ENCODE measurements around the gene KCNJ6.

Gene KCNJ6

DNA sequence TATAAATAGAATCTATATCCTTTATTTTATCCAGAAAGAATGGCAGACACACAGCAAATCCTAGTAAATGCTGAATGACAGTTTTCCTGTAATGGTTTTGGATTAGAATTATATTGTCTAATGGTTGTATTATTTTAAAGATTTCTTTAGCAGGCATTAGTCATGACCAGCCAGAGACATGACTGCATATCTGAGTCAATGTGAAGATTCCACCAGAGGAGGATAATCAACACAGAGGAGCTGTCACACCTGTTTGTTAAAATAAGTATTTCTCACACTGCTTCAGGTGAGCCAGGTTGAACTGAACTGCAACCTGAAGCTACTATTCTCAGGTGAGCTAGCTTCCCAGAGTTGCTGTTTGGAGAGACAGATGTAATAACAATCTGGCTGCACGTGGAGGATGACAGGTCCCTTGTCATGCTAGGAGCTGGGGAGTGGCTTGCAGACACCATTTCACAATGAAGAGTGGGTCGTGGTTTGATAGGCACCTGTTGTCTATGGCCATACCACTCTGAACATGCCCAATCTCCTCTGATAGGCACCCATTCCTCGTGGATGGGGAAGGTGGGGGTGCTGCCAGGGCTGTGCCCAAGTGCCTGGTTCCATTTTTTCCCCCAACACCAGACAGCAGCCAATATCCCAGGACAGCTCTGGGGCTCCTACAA, 94.3 kb downstream of the KCNJ6 start:
- H3K4me3 Mint-ChIP-seq: no peak overlapping the region
- DNase-seq (ENCODE audit: low spot score in 2 of 2): no peak
- no peak overlapping the region for H3K27ac Mint-ChIP-seq (ENCODE audit: low read depth)
- H3K27me3 Mint-ChIP-seq: peaks cover 44% of the 10 kb centered on the region
- no peaks in the 10 kb centered on the region for H3K36me3 Mint-ChIP-seq (ENCODE audit: insufficient read depth)
- ATAC-seq (replicated peaks; ENCODE audit: extremely low read depth, poor library complexity, severe bottlenecking): no peak
- H3K9me3 Mint-ChIP-seq: no peaks in the 10 kb centered on the region
- no peaks in the 10 kb centered on the region for H3K4me1 Mint-ChIP-seq

DNA sequence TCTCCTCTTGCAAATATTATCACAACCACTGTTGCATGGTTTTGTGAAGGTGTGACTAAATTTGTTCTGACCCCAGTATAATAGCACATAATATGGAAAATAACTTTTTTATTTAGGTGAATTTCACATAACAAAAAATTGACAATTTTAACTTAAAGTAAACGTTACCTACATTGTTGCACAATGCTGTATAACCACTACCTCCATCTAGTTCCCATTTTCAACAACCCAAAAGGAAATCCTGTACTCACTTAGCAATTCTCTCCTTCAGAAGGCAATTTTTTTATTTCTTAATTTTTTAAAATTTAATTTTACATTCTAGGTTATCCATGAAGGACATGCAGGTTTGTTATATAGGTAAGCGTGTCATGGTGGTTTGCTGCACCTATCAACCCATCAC, 95.2 kb downstream of the KCNJ6 start:
- no peak for ATAC-seq (replicated peaks; ENCODE audit: extremely low read depth, poor library complexity, severe bottlenecking)
- H3K27me3 Mint-ChIP-seq: peaks cover 36% of the 10 kb centered on the region
- no peaks in the 10 kb centered on the region for H3K9me3 Mint-ChIP-seq
- H3K27ac Mint-ChIP-seq (ENCODE audit: low read depth): no peak overlapping the region
- DNase-seq (ENCODE audit: low spot score in 2 of 2): no peak
- H3K4me1 Mint-ChIP-seq: no peaks in the 10 kb centered on the region
- H3K36me3 Mint-ChIP-seq (ENCODE audit: insufficient read depth): no peaks in the 10 kb centered on the region
- H3K4me3 Mint-ChIP-seq: no peak overlapping the region

DNA sequence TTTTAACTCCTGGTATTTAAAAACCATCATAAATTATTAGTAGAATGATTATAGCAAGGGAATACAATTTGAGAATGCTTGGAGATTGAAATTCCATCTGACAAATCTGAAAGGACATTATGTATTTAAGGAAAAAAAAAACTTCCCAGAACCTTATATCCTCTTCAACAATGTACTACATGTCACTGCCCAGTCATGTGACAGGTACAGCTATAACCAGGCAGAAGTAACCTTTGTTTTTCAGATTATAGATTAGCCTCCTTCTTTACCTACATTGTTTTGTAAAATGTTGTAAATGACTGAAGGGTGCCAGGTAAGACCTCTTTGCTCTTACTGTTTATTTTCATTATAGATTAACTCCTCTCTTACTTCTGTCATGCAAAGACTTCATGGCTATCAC, 96.9 kb downstream of the KCNJ6 start:
- Mint-ChIP-seq H3K9me3 (no peaks in the 10 kb centered on the region), H3K4me3 (no peak overlapping the region), H3K4me1 (no peaks in the 10 kb centered on the region), H3K36me3 (ENCODE audit: insufficient read depth) (no peaks in the 10 kb centered on the region), H3K27me3 (peaks cover 20% of the 10 kb centered on the region), H3K27ac (ENCODE audit: low read depth) (no peak overlapping the region)
- DNase-seq (ENCODE audit: low spot score in 2 of 2) (no peak), ATAC-seq (replicated peaks; ENCODE audit: extremely low read depth, poor library complexity, severe bottlenecking) (no peak)

DNA sequence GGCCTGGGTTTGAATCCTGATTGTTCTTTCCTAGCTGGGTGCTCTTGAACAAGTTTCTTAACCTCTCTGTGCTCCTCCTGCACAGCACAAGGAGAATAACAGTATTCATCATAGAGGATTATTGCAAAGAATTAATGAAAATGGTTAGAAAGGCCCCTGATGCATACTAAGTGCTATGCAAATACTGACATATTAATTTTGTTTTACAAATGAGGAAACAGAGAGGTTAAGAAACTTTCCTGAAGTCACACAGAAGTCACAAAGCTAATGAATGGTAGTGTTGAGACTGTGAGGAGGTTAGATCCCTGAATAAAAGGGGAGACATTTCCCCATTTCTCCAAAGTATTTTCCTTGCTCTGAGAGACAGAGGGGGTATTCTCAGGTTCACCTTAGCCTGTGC, 99.0 kb downstream of the KCNJ6 start:
- ATAC-seq (replicated peaks; ENCODE audit: extremely low read depth, poor library complexity, severe bottlenecking): no peak
- H3K27ac Mint-ChIP-seq (ENCODE audit: low read depth): no peak overlapping the region
- peaks cover 5% of the 10 kb centered on the region for H3K9me3 Mint-ChIP-seq
- DNase-seq (ENCODE audit: low spot score in 2 of 2): no peak
- no peak overlapping the region for H3K4me3 Mint-ChIP-seq
- H3K27me3 Mint-ChIP-seq: peaks cover 15% of the 10 kb centered on the region
- peaks cover 3% of the 10 kb centered on the region for H3K36me3 Mint-ChIP-seq (ENCODE audit: insufficient read depth)
- no peaks in the 10 kb centered on the region for H3K4me1 Mint-ChIP-seq

DNA sequence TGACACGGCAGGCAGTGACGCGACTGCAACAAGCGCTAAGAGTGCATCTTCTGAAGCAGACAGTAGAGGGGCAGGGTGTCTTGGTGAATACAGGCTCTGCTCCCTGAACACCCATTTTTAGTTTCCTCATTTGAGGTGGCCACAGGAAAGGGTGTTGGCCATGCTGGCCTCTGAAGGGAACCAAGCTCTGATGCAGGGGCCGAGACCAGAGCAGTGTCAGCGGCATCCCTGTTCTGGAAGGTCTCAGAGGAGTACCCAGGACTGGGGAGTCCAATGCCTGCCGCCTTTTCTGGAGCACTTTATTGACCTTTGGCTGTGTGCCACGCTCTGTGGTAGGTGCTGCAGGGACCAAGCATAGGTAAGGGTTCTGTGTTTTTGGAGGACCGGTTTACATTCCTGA, 100.4 kb downstream of the KCNJ6 start:
- DNase-seq (ENCODE audit: low spot score in 2 of 2): no peak
- peaks cover 3% of the 10 kb centered on the region for H3K36me3 Mint-ChIP-seq (ENCODE audit: insufficient read depth)
- ATAC-seq (replicated peaks; ENCODE audit: extremely low read depth, poor library complexity, severe bottlenecking): no peak
- H3K4me3 Mint-ChIP-seq: no peak overlapping the region
- no peaks in the 10 kb centered on the region for H3K4me1 Mint-ChIP-seq
- peaks cover 24% of the 10 kb centered on the region for H3K27me3 Mint-ChIP-seq
- peaks cover 5% of the 10 kb centered on the region for H3K9me3 Mint-ChIP-seq
- H3K27ac Mint-ChIP-seq (ENCODE audit: low read depth): no peak overlapping the region

DNA sequence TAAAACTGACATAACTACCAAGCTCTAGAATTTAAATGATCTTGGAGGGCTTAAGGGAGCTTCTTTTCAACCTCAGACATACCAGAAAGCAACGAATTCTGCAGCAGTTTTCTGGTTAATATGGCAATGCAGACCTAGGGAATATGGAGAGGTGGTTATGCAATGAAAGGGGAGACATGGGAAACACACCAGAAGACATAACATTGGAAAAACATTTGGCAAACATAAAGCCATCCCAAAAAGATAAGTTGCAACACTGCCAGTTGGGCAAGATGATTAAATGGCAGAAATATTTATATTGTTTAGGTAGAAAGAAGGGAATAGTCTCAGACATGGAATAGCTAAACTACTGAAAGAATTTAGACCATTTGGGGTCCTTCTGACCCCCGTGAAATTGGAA, 104.5 kb downstream of the KCNJ6 start:
- Mint-ChIP-seq H3K4me3 (no peak overlapping the region), H3K27me3 (peaks cover 29% of the 10 kb centered on the region), H3K9me3 (peaks cover 5% of the 10 kb centered on the region), H3K4me1 (no peaks in the 10 kb centered on the region), H3K27ac (ENCODE audit: low read depth) (no peak overlapping the region), H3K36me3 (ENCODE audit: insufficient read depth) (peaks cover 3% of the 10 kb centered on the region)
- DNase-seq (ENCODE audit: low spot score in 2 of 2) (no peak), ATAC-seq (replicated peaks; ENCODE audit: extremely low read depth, poor library complexity, severe bottlenecking) (no peak)

DNA sequence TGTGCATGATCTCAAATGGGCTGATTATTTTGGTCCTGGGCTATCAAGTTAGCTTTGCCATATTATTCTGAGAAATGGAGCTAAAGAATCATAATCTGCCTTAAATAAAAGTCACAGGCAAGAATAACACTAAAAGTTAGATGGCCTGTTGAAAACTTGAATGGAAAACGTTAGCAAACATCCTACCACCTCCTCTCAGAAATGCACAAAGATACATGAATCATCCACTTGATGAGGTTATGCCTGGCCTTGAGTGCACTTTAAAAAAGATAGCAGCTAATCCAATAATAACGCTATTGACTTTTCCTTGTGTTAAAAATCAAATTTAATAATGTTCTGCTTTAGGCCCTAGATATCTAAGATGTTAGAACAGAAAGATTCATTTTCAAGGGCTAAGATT, 108.0 kb downstream of the KCNJ6 start:
- no peaks in the 10 kb centered on the region for H3K36me3 Mint-ChIP-seq (ENCODE audit: insufficient read depth)
- ATAC-seq (replicated peaks; ENCODE audit: extremely low read depth, poor library complexity, severe bottlenecking): no peak
- no peaks in the 10 kb centered on the region for H3K4me1 Mint-ChIP-seq
- peaks cover 2% of the 10 kb centered on the region for H3K9me3 Mint-ChIP-seq
- H3K4me3 Mint-ChIP-seq: no peak overlapping the region
- no peak overlapping the region for H3K27ac Mint-ChIP-seq (ENCODE audit: low read depth)
- DNase-seq (ENCODE audit: low spot score in 2 of 2): no peak
- peaks cover 23% of the 10 kb centered on the region for H3K27me3 Mint-ChIP-seq

DNA sequence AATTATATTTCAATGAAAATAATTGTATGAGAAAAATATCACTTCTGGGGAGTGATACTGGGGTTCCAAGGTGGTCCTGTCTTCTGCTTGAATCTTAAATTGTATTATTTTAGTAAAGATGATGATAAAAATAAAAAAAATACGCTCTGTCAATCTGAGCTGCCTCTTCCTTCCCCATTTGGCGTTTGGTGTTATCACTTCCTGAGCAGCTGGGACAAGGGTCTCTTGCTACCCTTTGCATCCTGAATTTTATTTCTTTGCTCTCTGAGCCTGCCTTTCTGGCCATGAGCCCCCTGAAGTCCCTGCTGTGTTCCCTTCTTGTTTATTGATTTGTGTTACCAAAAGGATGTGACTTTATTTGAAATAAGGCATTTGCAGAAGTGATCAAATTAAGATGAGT, 111.0 kb downstream of the KCNJ6 start:
- no peak for ATAC-seq (replicated peaks; ENCODE audit: extremely low read depth, poor library complexity, severe bottlenecking)
- Mint-ChIP-seq H3K4me3 (no peak overlapping the region), H3K4me1 (no peaks in the 10 kb centered on the region)

DNA sequence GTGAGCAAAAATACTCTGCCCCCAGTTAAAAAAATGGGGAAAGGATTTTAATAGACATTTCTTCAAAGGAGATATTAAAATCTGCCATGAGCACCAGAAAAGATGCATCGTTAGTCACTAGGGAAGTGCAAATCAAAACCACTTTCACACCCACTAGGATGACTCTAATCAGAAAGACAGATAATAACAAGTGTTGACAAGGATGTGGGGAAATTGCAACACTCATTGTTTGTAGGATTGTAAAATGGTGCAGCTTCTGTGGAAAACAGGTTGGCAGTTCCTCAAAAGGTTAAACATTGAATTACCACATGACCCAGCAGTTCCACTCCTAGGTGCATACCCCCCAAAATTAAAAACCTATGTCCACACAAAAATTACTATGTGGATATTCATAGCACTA, 112.3 kb downstream of the KCNJ6 start:
- Mint-ChIP-seq H3K4me3 (no peak overlapping the region), H3K4me1 (no peaks in the 10 kb centered on the region), H3K9me3 (no peaks in the 10 kb centered on the region), H3K27me3 (peaks cover 24% of the 10 kb centered on the region), H3K36me3 (ENCODE audit: insufficient read depth) (no peaks in the 10 kb centered on the region), H3K27ac (ENCODE audit: low read depth) (no peak overlapping the region)
- DNase-seq (ENCODE audit: low spot score in 2 of 2) (no peak), ATAC-seq (replicated peaks; ENCODE audit: extremely low read depth, poor library complexity, severe bottlenecking) (no peak)

More for the DNA sequence above, 111.0 kb downstream of the KCNJ6 start:
- Mint-ChIP-seq H3K36me3 (ENCODE audit: insufficient read depth) (no peaks in the 10 kb centered on the region), H3K27me3 (peaks cover 17% of the 10 kb centered on the region), H3K27ac (ENCODE audit: low read depth) (no peak overlapping the region), H3K9me3 (no peaks in the 10 kb centered on the region)
- DNase-seq (ENCODE audit: low spot score in 2 of 2): no peak

DNA sequence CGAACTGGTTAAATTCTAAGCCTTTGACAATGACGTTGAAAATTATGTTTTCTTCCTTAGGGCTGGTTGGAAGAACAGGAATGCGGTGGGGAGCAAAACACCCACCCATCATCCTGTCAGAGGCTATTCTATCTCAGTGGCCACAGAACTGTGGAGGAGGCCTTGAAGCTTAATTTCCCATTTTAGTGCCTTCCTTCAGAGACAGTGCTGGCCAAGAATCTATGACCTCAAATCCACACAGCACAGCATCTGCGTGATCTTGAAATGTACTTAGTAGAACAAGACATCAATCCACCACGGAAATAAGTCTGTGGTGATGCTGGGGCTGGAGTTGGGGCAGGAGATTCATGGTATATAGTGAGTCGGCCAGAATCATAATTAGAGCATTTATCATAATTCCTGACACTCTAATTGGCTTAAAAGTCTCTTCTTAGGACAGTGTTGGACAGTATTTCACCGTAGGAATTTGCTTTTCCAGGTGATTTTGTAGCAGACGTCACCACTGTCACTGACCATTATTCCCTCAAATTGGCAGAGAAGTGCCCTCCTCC, 113.1 kb downstream of the KCNJ6 start:
- Mint-ChIP-seq H3K9me3 (no peaks in the 10 kb centered on the region), H3K36me3 (ENCODE audit: insufficient read depth) (no peaks in the 10 kb centered on the region), H3K27ac (ENCODE audit: low read depth) (no peak overlapping the region), H3K4me3 (no peak overlapping the region), H3K4me1 (no peaks in the 10 kb centered on the region), H3K27me3 (peaks cover 32% of the 10 kb centered on the region)
- DNase-seq (ENCODE audit: low spot score in 2 of 2) (no peak), ATAC-seq (replicated peaks; ENCODE audit: extremely low read depth, poor library complexity, severe bottlenecking) (no peak)

DNA sequence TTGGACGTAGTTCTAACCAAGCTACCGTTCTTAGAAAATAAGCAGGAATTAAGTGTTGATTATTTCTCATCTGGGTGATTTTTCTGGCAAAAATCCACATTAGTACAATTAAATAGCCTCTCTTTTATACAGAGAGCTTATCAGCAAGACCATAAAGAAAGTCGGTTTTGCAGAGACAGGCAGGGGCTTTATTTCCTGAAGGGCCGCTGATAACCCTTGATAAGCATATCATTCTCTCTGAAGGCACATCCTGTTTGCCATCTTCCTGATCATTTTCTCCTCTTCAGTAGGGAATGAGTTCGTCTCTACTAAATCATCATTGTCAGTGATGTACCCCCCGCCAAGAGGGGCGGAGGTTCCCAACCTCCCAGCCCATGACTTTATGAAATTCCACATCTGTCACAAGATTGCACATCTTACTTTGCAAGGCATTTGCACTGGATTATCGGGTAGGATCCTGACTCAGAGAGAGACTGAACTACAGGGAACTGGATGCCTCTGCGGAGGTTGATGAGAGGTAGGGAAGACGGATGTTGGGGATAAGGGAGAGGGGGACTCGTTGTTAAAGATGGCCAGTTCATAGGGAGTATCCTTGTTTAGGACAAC, 115.7 kb downstream of the KCNJ6 start:
- Mint-ChIP-seq H3K4me3 (no peak overlapping the region), H3K27me3 (peaks cover 34% of the 10 kb centered on the region), H3K4me1 (no peaks in the 10 kb centered on the region), H3K9me3 (no peaks in the 10 kb centered on the region), H3K27ac (ENCODE audit: low read depth) (no peak overlapping the region), H3K36me3 (ENCODE audit: insufficient read depth) (no peaks in the 10 kb centered on the region)
- no peak for DNase-seq (ENCODE audit: low spot score in 2 of 2)
- no peak for ATAC-seq (replicated peaks; ENCODE audit: extremely low read depth, poor library complexity, severe bottlenecking)

DNA sequence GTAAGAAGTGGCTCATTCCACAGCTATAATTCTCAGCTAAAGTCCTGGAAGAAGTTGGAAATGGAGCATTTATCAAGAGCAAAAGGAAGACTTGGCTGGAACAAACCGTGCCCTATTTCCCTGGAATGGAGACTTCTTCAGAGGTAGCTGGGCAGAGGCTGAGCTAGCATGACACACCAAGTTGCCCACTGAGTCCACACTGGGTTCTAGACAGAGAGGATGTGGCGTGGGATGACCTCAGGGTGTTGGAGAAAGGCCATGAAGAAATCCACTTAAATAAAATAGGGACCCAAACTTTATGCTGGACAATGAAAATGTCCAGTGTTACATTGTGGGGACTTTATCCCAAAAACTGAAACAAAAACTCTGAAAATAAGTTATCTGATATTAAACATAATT, 116.2 kb downstream of the KCNJ6 start:
- no peak for ATAC-seq (replicated peaks; ENCODE audit: extremely low read depth, poor library complexity, severe bottlenecking)
- no peak for DNase-seq (ENCODE audit: low spot score in 2 of 2)

More for the DNA sequence above, 116.2 kb downstream of the KCNJ6 start:
- Mint-ChIP-seq H3K27ac (ENCODE audit: low read depth) (no peak overlapping the region), H3K27me3 (peaks cover 34% of the 10 kb centered on the region), H3K4me3 (no peak overlapping the region), H3K4me1 (no peaks in the 10 kb centered on the region), H3K36me3 (ENCODE audit: insufficient read depth) (no peaks in the 10 kb centered on the region), H3K9me3 (no peaks in the 10 kb centered on the region)
